Measurements from ENCODE around the gene NCOR2.

DNA sequence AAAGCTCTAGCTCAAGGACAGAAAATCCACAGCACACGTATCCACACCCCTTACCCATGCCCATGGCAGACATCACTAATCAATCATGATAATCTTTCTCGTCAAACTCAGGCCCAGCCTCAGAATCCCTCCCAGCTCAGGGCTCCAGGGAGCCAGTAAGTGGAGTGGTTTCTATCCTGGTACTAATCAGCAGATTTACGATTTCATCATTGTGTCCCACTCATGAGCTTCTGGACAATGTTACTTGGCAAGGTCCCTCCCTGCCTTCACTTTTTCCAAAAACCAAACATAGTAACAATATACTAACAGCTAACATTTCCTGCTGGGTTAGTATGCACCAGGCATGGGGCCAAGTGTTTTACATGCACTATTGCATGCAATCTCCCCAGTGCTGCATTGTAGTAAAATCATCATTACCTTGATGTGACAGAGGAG is 45.8 kb upstream of the NCOR2 start:
- no peak for TF ChIP-seq POLR2A (IDR thresholded peaks at IDR 0.05)
- TF ChIP-seq, protein P1, sequence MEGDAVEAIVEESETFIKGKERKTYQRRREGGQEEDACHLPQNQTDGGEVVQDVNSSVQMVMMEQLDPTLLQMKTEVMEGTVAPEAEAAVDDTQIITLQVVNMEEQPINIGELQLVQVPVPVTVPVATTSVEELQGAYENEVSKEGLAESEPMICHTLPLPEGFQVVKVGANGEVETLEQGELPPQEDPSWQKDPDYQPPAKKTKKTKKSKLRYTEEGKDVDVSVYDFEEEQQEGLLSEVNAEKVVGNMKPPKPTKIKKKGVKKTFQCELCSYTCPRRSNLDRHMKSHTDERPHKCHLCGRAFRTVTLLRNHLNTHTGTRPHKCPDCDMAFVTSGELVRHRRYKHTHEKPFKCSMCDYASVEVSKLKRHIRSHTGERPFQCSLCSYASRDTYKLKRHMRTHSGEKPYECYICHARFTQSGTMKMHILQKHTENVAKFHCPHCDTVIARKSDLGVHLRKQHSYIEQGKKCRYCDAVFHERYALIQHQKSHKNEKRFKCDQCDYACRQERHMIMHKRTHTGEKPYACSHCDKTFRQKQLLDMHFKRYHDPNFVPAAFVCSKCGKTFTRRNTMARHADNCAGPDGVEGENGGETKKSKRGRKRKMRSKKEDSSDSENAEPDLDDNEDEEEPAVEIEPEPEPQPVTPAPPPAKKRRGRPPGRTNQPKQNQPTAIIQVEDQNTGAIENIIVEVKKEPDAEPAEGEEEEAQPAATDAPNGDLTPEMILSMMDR (IDR thresholded peaks at IDR 0.05), result no peak
